SJSA1 (cell line): Measurements from ENCODE around the gene REPS2. TPM values are rescaled to one million over a fixed set of nuclear protein-coding genes. Genes with fewer than 3 reads are reported as not detected.

ENCODE experiments used
- DNase-seq, 2 experiments: peaks; one replicate each; pipeline ENCODE4 v3.0.0-alpha.2; 2015 to 2020; ENCODE audit warnings: low spot score in 2 of 2, low read depth in 1 of 2
- H3K27ac ChIP-seq: fragments of 250-450 bp; sonication (Bioruptor Pico); 2 replicates; pipeline ENCODE4 v1.5.1; 2020; ENCODE audit warnings: mild to moderate bottlenecking, moderate library complexity
- H3K27me3 ChIP-seq: fragments of 250-450 bp; sonication (Bioruptor Pico); replicated peaks from 2 replicates; pipeline ENCODE4 v1.5.1; 2020; ENCODE audit warnings: mild to moderate bottlenecking, moderate library complexity
- H3K36me3 ChIP-seq: fragments of 250-450 bp; sonication (Bioruptor Pico); 2 replicates; pipeline ENCODE4 v1.5.1; 2020; ENCODE audit warnings: mild to moderate bottlenecking
- H3K4me1 ChIP-seq: fragments of 250-450 bp; sonication (Bioruptor Pico); replicated peaks from 2 replicates; pipeline ENCODE4 v1.6.1; 2021; ENCODE audit warnings: mild to moderate bottlenecking
- H3K4me3 ChIP-seq: fragments of 250-450 bp; sonication (Bioruptor Pico); 2 replicates; pipeline ENCODE4 v1.5.1; 2020; ENCODE audit warnings: mild to moderate bottlenecking
- H3K9me3 ChIP-seq: fragments of 250-450 bp; sonication (Bioruptor Pico); replicated peaks from 2 replicates; pipeline ENCODE4 v1.5.1; 2020; ENCODE audit warnings: mild to moderate bottlenecking
- total RNA-seq: library from RNA; depleted of rRNA; stranded (reverse); fragments of >200 nt; shearing (Covaris generic); gene quantifications from 2 replicates; pipeline ENCODE4 v1.2.3, GENCODE V29; 2014

Gene REPS2
- total RNA-seq, 1 experiment from 2014 or later = 1.8 TPM

GRCh38 chrX:16994736-16995135, 48.3 kb downstream of the REPS2 start:
- DNase-seq = no peak
- Histone ChIP-seq H3K9me3 (no peaks in the 10 kb centered on the region), H3K4me3 (no peak overlapping the region), H3K27ac (no peak overlapping the region), H3K36me3 (no peaks in the 10 kb centered on the region), H3K4me1 (no peaks in the 10 kb centered on the region), H3K27me3 (no peaks in the 10 kb centered on the region)

- Histone ChIP-seq H3K4me3 (no peak overlapping the region), H3K36me3 (no peaks in the 10 kb centered on the region)
- no peak for DNase-seq
Measured at GRCh38 chrX:16997313-16997712, 50.9 kb downstream of the REPS2 start.

GRCh38 chrX:16999275-16999674, 52.8 kb downstream of the REPS2 start:
- Histone ChIP-seq H3K4me3 (no peak overlapping the region), H3K27me3 (no peaks in the 10 kb centered on the region), H3K4me1 (no peaks in the 10 kb centered on the region), H3K9me3 (no peaks in the 10 kb centered on the region), H3K27ac (no peak overlapping the region), H3K36me3 (no peaks in the 10 kb centered on the region)
- no peak for DNase-seq

More at GRCh38 chrX:16997313-16997712, 50.9 kb downstream of the REPS2 start:
- no peak overlapping the region for H3K27ac ChIP-seq
- H3K9me3 ChIP-seq = no peaks in the 10 kb centered on the region
- H3K4me1 ChIP-seq = no peaks in the 10 kb centered on the region
- no peaks in the 10 kb centered on the region for H3K27me3 ChIP-seq

- Histone ChIP-seq H3K4me1 (no peaks in the 10 kb centered on the region), H3K36me3 (no peaks in the 10 kb centered on the region), H3K27me3 (no peaks in the 10 kb centered on the region), H3K4me3 (no peak overlapping the region), H3K27ac (no peak overlapping the region), H3K9me3 (no peaks in the 10 kb centered on the region)
- DNase-seq = no peak
Measured at GRCh38 chrX:17000751-17001150, 54.3 kb downstream of the REPS2 start.

- Histone ChIP-seq H3K4me1 (no peaks in the 10 kb centered on the region), H3K4me3 (no peak overlapping the region), H3K9me3 (no peaks in the 10 kb centered on the region), H3K36me3 (no peaks in the 10 kb centered on the region), H3K27me3 (no peaks in the 10 kb centered on the region), H3K27ac (no peak overlapping the region)
- DNase-seq = no peak
Measured at GRCh38 chrX:17005712-17006368, 59.4 kb downstream of the REPS2 start.

- DNase-seq = no peak
- H3K9me3 ChIP-seq = no peaks in the 10 kb centered on the region
- no peaks in the 10 kb centered on the region for H3K27me3 ChIP-seq
- H3K4me1 ChIP-seq = no peaks in the 10 kb centered on the region
- no peak overlapping the region for H3K4me3 ChIP-seq
- H3K36me3 ChIP-seq = no peaks in the 10 kb centered on the region
- H3K27ac ChIP-seq = no peak overlapping the region
Measured at GRCh38 chrX:17007134-17007768, 60.8 kb downstream of the REPS2 start.

GRCh38 chrX:17009856-17010625, 63.6 kb downstream of the REPS2 start:
- DNase-seq = no peak
- Histone ChIP-seq H3K36me3 (no peaks in the 10 kb centered on the region), H3K4me1 (no peaks in the 10 kb centered on the region), H3K27ac (no peak overlapping the region), H3K9me3 (no peaks in the 10 kb centered on the region), H3K27me3 (no peaks in the 10 kb centered on the region), H3K4me3 (no peak overlapping the region)

- DNase-seq = no peak
Measured at GRCh38 chrX:17012465-17012864, 66.0 kb downstream of the REPS2 start.

GRCh38 chrX:17014216-17014615, 67.8 kb downstream of the REPS2 start:
- DNase-seq = no peak
- Histone ChIP-seq H3K4me1 (no peaks in the 10 kb centered on the region), H3K27me3 (no peaks in the 10 kb centered on the region), H3K36me3 (no peaks in the 10 kb centered on the region), H3K9me3 (no peaks in the 10 kb centered on the region), H3K4me3 (no peak overlapping the region), H3K27ac (no peak overlapping the region)

More at GRCh38 chrX:17012465-17012864, 66.0 kb downstream of the REPS2 start:
- Histone ChIP-seq H3K27me3 (no peaks in the 10 kb centered on the region), H3K4me3 (no peak overlapping the region), H3K9me3 (no peaks in the 10 kb centered on the region), H3K27ac (no peak overlapping the region), H3K36me3 (no peaks in the 10 kb centered on the region), H3K4me1 (no peaks in the 10 kb centered on the region)

- Histone ChIP-seq H3K27me3 (no peaks in the 10 kb centered on the region), H3K36me3 (no peaks in the 10 kb centered on the region), H3K27ac (no peak overlapping the region), H3K4me1 (no peaks in the 10 kb centered on the region), H3K9me3 (no peaks in the 10 kb centered on the region), H3K4me3 (no peak overlapping the region)
- no peak for DNase-seq
Measured at GRCh38 chrX:17017134-17017533, 70.7 kb downstream of the REPS2 start.

GRCh38 chrX:17020356-17020755, 73.9 kb downstream of the REPS2 start:
- H3K4me3 ChIP-seq = no peak overlapping the region
- no peak overlapping the region for H3K27ac ChIP-seq
- H3K27me3 ChIP-seq = no peaks in the 10 kb centered on the region
- no peaks in the 10 kb centered on the region for H3K9me3 ChIP-seq
- no peaks in the 10 kb centered on the region for H3K4me1 ChIP-seq
- no peak for DNase-seq
- no peaks in the 10 kb centered on the region for H3K36me3 ChIP-seq

- no peaks in the 10 kb centered on the region for H3K27me3 ChIP-seq
- no peaks in the 10 kb centered on the region for H3K36me3 ChIP-seq
- H3K9me3 ChIP-seq = no peaks in the 10 kb centered on the region
- no peak overlapping the region for H3K4me3 ChIP-seq
- H3K4me1 ChIP-seq = no peaks in the 10 kb centered on the region
- H3K27ac ChIP-seq = no peak overlapping the region
- no peak for DNase-seq
Measured at GRCh38 chrX:17020851-17021821, 74.7 kb downstream of the REPS2 start.

- no peak for DNase-seq
- no peaks in the 10 kb centered on the region for H3K36me3 ChIP-seq
- no peaks in the 10 kb centered on the region for H3K27me3 ChIP-seq
- no peak overlapping the region for H3K4me3 ChIP-seq
- H3K9me3 ChIP-seq = no peaks in the 10 kb centered on the region
- no peak overlapping the region for H3K27ac ChIP-seq
- H3K4me1 ChIP-seq = no peaks in the 10 kb centered on the region
Measured at GRCh38 chrX:17021851-17022604, 75.6 kb downstream of the REPS2 start.
